SKM-1 (cell line): ENCODE data around the gene TPP2.

Experiments
- DNase-seq: peaks from one replicate; lab custom pipeline; 2025; ENCODE audit not compliant: unreplicated experiment; lab: John Stamatoyannopoulos, UW

Gene TPP2

DNA sequence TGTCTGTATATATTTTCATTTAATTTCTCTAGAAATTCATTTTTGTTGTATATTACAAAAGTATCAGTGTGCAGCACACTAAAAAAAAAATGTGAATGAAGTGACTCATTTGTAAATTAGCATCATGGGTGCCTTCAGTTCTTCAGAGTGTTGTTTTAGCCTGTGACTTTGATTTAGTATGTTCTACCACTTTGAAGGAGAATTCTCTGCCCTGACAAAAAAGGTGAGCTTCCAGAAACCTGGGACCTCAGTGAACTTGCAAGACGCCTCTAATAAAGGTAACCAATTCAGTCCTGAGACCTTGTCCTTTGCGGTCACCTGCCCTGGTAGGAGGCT is 95.7 kb downstream of the TPP2 start:
- no peak for DNase-seq

DNA sequence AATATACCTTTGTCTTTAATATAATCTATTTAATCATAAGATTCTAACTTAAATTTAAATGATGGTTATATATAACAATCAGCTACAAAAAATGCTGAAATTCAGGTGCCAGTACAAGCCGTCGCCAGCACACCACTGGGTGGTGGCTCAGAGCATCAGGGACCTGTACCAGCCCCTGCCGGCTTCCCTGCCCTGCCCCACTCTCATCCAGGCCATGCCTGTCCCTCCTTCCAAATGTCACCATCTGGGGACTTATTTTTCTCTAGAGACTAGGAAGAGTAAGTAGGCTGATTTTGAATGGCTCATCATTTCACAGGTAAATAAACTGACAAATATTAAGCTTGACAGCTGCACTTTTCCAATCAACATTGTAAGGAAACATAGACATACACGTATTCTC is 96.5 kb downstream of the TPP2 start:
- no peak for DNase-seq

DNA sequence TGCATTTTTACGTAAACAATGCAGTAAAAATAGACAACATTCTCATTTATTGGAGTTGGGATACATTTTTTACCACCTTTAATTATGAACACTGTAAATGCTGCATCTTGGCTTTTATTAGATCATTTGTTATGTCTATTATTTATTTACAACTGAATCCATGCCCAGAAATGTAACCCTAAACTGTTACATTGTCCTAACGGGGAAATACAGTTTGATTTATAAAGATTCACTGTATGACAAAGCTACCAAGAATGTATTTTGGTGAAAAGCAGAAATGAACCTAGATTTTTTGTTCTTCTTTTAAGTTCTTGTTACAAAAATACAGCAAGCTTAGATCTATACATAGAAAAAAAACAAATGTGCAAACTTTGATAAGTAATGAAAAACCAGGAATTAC is 97.0 kb downstream of the TPP2 start:
- no peak for DNase-seq

DNA sequence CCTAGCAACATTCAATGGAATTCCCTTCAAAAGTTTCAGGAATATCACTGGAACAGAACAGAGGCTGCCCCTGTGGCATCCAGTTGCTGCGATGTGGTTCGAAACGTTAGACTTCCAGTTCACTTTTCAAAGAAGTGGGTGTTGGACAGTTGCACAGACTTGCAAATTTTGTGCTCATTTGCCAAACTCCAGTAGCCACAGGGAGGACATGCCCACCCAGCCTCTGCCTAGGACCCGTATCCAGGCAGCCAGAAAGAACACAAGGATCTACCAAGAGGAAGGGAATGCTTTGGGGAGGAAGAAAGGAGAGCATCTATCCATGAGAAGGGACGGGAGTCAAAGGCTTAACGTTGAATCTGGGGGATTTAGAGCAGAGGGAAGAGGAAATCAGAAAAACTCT is 98.2 kb downstream of the TPP2 start, which contains the start of gene METTL21C:
METTL21C (minus strand) TSS at position 108 of the 400 bp plus-strand sequence. CDS start 546 bp downstream, outside the sequence.
- DNase-seq = no peak

DNA sequence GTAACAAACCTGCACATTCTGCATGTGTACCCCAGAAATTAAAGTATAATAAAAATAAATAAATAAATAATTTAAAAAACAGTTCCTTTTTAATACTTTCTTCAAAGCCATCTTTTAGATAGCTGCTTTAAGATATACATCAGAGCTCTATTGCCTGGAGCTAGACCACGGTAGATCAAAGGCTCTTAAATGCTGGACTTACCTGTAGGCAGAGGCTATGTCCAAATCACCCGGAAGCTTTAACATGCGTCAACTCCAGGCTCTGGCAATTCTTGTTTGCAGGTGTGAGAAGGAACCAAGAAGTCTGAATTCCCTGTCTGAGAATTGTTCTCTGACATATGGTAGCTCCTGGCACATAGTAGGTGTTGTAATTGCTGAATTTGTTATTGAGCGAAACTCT is 99.7 kb downstream of the TPP2 start:
- DNase-seq = no peak

DNA sequence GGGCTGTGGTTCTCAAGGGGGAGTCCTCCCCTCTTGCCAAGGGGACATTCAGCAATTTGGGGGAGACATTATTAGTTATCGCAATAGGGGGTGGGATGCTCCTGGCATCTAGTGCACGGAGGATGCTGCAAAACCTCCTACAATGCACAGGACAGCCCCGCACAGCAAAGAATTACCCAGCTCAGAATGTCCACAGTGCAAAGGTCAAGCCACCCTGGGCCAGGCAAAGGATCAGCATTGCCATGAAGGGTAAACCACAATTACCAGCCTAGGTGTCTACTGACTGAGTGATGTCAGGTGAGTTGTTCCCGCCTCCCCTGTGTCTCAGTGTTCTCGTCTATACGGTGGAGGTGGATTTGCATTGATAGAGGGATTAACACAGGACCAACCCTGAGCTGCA is 100.5 kb downstream of the TPP2 start:
- DNase-seq = no peak

DNA sequence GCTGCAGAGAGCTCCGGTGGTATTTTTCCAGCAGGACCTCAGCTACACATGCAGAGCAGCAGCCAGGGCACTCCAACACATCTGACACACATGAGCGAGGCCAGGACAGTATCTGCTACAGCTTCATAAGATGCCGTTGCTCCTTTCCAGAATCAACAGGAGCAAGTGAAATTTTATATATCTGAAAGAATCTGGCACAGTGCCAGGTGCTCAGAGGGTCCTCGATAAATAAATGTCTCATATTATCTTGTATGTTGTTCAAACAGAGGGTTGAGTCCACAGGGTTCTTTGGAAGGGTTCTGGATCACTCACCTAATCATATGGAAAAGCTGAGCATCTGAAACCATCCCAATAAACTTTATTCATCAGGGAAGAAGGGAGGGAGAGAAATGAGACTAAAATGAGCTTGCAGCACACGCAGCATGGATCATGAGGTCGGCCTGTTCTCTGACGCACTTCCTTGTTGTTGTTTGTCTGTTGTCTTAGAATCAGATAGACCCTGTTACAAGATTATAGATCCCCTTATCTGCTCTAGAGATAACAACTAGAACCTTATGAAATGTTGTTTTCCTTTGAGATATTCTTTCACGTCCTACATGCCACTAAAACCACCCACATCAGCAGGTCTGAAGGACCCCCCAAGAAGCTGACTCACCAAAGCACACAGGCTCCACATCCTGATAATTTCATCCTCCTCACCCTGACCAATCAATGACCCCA is 101.3 kb downstream of the TPP2 start:
- DNase-seq = no peak

DNA sequence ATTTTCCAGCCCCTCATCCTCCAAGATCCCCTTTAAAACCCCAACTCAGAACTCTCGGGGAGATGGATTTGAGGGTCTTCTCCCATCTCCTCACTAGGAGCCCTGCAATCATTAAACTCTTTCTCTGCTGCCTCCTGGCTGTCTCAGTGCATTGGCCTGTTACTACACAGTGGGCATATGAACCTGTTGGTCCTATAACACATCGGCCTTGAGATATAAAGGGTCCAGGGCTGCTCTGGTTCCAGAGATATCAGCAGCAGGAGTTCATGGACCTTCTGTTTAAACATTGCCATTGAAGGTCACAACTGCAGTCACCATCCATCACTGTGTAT is 101.8 kb downstream of the TPP2 start:
- no peak for DNase-seq

DNA sequence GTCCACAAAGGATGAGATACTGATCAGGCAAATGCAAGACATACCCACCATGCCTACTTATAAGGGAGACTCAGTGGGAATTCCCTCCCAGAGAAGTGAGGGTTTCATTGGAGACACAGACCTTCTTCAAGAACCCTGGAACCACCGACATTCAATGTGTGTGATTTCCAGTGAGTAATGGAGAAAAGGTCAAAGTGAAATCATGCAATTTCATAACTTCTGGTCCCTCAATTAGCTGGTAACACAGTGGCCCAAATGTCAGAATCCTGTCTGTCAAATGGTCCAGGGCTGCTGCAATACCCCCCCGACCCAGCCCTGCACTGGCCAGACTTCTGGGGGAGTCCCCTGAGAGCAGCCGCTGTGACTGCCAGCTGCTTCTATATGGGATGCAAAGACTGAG is 102.7 kb downstream of the TPP2 start:
- DNase-seq = no peak

DNA sequence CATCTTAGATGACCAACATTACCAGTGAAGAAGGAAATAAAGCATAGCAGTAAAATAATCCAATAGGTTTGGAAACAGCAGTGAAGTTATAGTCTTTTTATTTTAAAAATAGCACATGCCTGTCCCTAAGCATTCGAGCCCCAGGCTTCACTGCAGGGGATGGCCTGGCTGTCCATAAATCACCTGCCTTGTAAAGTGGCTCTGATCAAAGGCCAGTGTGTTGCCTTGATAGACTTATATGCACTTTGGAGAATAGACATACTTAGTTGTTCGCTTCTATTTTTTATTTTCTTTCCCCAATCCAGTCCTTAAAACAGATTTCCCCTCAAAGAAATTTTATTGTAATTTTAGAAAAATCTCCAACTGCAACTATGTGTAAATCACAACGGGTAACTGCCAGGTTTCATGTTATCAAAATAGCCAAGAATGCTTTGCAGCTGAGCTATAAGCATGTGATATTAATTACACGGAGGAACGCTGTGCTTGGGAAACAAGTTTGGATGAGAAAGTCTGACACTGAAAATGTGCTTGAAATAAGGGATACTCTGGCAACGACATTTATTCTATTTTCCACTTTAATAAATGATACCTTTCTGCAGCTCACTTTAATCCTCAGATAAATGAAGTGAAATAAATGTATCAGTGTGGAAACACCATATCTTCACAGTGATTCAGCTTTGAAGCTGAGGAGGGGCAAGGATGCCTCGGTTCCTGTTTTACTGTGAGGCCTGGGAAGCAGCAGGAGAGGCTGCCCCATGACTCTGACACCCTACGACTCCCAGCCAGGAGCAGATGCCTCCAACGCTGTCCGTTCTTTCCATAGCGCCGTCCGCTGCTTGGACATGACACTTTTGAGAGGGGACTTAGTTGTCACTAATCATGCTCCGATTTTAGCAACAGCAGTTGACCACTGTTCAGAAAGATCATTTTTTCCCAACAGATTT is 103.6 kb downstream of the TPP2 start:
- no peak for DNase-seq

DNA sequence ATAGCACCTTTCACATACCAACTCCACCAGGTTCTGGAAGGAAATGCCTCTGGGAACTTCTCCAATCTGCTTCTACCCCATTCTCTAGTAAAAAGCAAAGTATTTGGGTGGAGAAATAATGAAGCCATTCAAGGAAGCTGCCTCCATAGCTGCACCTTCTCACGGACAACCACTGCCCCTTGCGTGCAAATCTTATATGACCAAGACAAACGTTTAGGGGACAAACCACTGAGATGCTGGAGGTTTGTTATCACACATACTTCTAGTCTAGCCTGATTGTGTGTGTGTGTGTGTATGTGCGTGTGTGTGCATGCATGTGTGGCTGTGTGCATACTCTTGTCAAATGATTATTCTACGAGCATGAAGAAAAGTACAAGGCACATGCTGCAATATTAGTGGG is 104.5 kb downstream of the TPP2 start:
- DNase-seq = no peak

DNA sequence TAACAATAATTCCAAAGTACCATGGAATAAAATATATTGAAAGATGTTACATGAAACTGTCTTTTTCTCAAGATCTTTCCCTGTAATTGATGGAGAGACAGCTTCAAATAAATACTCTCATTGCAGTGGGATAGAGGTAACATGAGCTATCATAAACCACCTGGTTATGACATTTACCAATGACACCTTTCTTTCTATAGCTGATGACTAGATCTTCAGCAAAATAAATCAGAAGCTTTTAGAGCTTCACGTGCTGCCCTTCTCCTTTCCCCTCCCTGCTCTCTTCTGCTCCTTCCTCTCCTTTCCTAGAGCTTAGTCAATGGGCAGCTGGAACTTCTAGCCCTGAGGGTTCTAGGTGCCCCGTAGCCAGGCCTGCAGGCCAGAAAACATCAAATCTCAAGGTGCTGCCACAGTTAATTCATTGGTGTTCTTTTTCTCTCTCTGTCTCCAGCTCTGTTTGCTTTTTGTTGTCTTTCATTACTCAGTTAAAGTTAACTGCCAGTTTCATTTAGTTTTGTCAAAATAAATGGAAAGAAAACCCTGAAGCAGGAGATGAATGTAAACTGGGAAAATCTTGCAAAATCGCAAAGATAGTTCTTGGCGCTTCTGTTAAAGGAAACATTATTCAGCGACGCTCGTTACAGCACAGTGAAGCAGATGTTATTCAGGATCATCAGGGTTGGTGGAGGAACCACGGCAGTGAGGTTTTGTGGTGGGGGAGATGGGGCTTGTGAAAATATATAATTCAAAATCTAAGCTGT is 106.4 kb downstream of the TPP2 start:
- DNase-seq = no peak

DNA sequence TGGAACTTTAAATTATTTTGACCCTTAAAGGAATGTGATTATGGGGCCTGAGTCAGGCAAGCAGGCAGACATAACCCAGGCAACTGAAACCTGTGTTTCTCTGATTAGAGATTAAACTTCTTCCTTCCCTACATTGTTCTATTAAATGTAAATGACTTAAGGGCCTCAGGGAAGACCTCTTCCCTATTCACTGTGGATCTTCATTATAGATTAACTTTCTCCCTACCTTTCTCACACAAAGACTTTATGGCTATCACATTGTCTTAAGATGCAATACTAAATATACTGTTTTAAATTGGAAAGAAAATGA is 106.9 kb downstream of the TPP2 start:
- no peak for DNase-seq

DNA sequence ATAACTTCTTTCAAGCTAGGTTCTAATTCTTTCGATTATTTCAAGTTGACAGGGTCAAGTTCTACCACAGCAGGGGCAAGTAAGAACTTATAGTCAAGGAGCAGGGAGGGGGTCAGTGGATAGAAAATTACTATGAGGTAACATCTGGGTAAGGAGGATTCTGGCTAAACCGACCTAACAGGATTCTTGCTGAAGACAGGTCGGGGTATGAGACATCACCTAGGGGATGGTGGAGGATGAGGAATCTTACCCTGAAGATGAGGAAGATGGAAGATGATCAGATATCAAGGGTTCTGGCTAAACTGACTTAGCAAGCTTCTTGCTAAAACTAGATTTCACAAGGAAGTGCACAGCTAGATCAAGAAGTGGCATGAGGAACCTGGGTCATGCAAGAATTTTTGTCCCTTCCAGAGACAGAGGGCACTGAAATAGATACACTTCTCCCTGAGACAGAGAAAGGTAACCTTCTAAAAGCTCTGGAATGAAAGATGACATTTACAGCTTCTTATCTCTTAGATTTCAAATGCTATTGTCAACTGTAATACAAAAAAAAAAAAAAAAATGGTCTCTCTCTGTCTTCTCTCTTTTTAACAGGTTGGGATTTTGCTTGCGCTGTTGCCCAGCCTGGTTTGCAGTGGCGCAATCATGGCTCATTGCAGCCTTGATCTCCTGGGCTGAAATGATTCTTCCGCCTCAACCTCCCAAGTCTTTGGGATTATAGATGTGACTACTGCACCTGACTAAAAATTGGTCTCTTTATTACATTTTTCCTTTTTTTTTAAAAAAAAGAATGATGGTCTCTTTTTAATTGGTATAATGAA is 107.7 kb downstream of the TPP2 start:
- DNase-seq = peak; percentile 8

DNA sequence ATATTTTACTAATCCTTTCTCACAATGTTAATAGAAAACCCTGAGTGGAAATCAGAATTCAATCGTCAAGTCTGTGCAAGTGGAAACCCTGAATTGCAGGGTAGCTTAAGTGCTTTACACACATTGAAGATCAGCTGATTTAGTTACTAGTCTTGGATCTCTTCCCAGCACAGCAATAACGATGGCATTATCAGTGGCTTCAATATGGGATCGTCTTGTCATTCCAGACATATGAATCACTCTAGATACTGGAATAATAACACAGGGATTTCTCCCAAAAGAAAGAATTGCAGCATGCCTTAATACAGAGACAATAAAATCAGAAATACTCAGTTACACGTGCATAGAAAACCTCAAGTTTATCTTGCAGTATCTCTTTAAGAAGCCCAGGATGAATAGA is 110.7 kb downstream of the TPP2 start:
- DNase-seq = no peak

DNA sequence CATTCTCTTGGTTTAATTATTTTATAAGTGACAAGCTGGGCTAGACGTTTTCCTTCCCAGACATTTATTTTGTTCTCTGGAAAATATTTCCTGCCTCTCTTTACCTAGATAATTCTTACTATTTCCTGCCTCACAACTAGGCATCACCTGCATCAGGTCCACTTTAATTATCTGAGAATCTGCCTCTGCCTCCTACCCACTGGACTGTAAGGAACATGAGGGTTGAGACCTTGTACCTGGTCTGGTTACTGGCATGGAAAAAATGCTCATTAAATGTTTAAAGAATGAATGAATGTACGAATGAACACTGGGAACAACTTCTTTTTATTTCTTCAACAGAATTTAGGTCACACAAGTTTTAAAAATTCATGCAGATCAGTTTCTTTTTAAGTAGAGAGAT is 111.4 kb downstream of the TPP2 start:
- DNase-seq = no peak

DNA sequence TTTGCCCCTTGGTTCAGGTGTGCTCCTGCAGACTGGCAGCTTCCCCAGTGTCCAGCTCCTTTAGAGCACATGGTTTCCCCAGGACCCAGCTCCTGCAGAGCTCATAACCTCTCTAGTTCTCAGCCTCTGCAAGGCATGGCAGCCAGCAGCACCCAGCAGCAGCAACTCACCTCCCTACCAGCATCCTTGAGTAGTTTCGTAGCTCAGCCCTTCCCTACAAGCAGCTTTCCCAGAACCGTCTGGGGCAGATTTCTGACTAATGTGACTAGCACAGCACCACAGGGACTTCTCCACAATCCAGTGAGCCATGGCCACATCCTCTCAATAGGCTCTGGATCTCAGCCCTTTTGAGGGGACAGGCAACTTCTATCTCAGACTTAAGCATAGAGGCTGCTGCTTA is 112.2 kb downstream of the TPP2 start:
- no peak for DNase-seq

DNA sequence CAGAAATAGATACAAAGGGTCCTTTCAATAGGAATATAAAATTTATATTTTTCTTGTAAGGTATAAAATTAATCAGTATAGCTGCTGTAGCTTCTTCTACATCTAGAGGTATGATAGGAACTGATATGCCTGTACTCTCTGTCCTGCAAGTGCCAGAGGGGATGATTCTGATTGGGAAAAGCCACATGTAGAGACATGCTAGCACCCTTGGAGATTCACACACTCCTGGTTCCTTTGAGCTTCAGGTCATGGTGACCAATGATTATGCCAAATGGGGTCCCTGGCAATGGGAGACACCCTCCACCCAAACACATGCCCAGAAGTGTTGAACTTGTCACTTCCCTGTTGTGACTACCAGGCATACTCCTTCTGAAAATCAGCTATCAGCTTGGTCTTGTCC is 112.8 kb downstream of the TPP2 start:
- DNase-seq = no peak

DNA sequence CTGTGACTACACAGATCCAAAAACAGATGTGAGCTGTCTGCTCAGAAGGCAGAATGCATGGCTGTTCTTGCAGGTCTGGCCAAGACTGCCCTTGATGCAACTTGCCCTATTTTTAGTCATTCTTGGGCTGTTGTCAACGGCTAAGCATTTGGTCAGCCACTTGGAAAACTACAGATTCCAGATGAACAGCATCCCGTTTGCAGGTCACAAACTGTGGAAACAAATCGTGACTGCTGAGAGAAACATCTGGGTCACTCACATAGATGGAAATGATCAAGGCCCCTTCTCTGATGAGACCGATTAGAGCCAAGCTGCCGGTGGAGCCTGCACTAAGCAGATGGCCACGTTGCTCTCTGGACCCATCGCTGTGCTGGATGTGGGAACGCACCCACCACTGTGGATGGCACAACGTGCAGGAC is 113.5 kb downstream of the TPP2 start:
- DNase-seq = no peak

DNA sequence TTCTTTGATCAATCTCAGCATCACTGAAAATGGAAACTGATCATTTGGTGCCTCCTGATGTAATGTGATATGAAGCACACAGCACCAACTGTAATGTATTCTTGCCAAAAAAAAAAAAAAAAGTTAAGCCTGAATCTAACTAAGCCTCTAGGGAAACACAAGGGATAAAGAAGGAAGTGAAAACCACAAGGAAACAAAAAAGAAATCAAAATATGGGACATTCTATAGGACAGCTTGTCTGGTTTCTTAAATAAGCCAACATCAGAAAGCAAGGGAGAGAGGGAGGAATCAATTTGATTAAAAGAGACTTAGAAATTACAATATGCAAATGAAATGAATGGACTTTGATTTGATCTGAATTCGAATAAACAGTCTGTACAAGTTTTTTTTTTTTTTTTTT is 118.7 kb downstream of the TPP2 start:
- no peak for DNase-seq

DNA sequence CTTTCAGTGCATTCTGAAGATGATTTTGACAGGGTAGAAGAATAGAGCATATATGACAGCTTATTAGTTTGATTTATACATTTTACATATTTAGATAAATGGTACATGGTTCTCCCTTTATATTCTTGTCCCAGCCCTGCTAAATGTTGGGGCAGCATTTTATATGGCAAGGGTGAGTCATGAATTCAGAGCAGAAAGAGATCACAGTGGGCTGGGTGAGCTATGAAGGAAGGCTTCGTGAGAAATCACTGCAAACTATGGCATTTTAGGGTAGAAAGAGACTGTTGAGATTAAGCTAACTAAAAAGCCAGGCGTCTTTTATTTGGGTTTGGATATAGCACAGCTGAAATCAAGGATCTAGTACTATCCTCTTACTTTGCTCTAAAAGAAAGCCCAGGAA is 122.0 kb downstream of the TPP2 start:
- DNase-seq = no peak
